ENCODE results near the gene AGTRAP. TPM values are rescaled to one million over a fixed set of nuclear protein-coding genes. Genes with fewer than 3 reads are reported as not detected.
A peak's percentile ranks its signal among the peaks of the same experiment; 100 is the strongest.

AGTRAP gene
- total and polyA plus RNA-seq, 9 of the 15 experiments (the other 6 are each of a cell fraction or from before 2014, with no cell fraction given), result 26.8 to 105 (median 57.5) TPM

GRCh38 chr1:11729498-11730428 lies 6.2 kb upstream of the AGTRAP start (continued):
- peak; percentile 21 to 35; a peak in 1 of 4 replicates for TF ChIP-seq FOXK2 (conservative IDR thresholded peaks at IDR 0.05 in 1 of 2, IDR thresholded peaks at IDR 0.05 in 1 of 2; ENCODE audit: low read depth in 2 of 2)
- TF ChIP-seq CHD4 (IDR thresholded peaks at IDR 0.05; ENCODE audit: insufficient read depth, insufficient replicate concordance, low read depth, low read length, poor library complexity, severe bottlenecking), result peak; percentile 70
- no peak for TF ChIP-seq KLF16 (IDR thresholded peaks at IDR 0.05)
- no peak for TF ChIP-seq RAD51 (IDR thresholded peaks at IDR 0.05; ENCODE audit: borderline replicate concordance, low read depth)
- TF ChIP-seq FOS (IDR thresholded peaks at IDR 0.05; ENCODE audit: extremely low read depth, insufficient read length), result no peak
- no peak for TF ChIP-seq ZNF740 (CRISPR knock-in tag; IDR thresholded peaks at IDR 0.05)
- TF ChIP-seq ZNF740 (tag; IDR thresholded peaks at IDR 0.05), result no peak
- TF ChIP-seq ZBTB11 (CRISPR knock-in tag; IDR thresholded peaks at IDR 0.05), result no peak
- TF ChIP-seq TCF7 (IDR thresholded peaks at IDR 0.05; ENCODE audit: borderline replicate concordance), result no peak
- no peak for TF ChIP-seq KDM2B (CRISPR knock-in tag; IDR thresholded peaks at IDR 0.05)
- no peak for TF ChIP-seq NCOR1 (IDR thresholded peaks at IDR 0.05)
- TF ChIP-seq THAP12 (CRISPR knock-in tag; IDR thresholded peaks at IDR 0.05), result no peak
- TF ChIP-seq ZNF592 (IDR thresholded peaks at IDR 0.05), result no peak; the same call in 1 of the 2 replicates
